ACC112 (cell line): ENCODE results near the gene LZTS3.

Experiments used
- H2AFZ ChIP-seq: fragments of 200-600 bp; sonication (generic); one replicate; pipeline ENCODE4 v1.6.0; 2017; ENCODE audit warnings: antibody characterized with exemption, low read length; ENCODE audit not compliant: unreplicated experiment
- H3K27ac ChIP-seq: fragments of 200-600 bp; sonication (generic); 2 replicates; pipeline ENCODE4 v1.5.1; 2014; ENCODE audit warnings: low read depth, mild to moderate bottlenecking, antibody characterized with exemption, low read length, moderate library complexity
- H3K27me3 ChIP-seq: fragments of 200-600 bp; sonication (generic); 2 replicates; pipeline ENCODE4 v1.6.1; 2014; ENCODE audit warnings: mild to moderate bottlenecking, antibody characterized with exemption, low read length, moderate library complexity, mixed read lengths; ENCODE audit not compliant: insufficient read depth
- H3K36me3 ChIP-seq: fragments of 200-600 bp; sonication (generic); 2 replicates; pipeline ENCODE4 v1.6.1; 2016; ENCODE audit warnings: mild to moderate bottlenecking, antibody characterized with exemption, low read length, moderate library complexity, mixed read lengths; ENCODE audit not compliant: insufficient read depth
- H3K4me1 ChIP-seq: fragments of 200-600 bp; sonication (generic); one replicate; pipeline ENCODE4 v1.6.1; 2016; ENCODE audit warnings: low read length, mixed read lengths; ENCODE audit not compliant: insufficient read depth, unreplicated experiment, control insufficient read depth
- H3K4me3 ChIP-seq: fragments of 200-600 bp; sonication (generic); 2 replicates; pipeline ENCODE4 v1.5.1; 2014; ENCODE audit warnings: mild to moderate bottlenecking, low read depth, low read length
- H3K79me2 ChIP-seq: fragments of 200-600 bp; sonication (generic); one replicate; pipeline ENCODE4 v1.6.0; 2016; ENCODE audit warnings: low read length; ENCODE audit not compliant: control insufficient read depth, unreplicated experiment, insufficient read depth

Gene LZTS3

GRCh38 chr20:3174442-3175261 is 1.3 kb upstream of the LZTS3 start:
- Histone ChIP-seq H3K27me3 (0 out of 2 replicates have a peak, but pooled peaks cover 5% of the 10 kb centered on the region), H3K4me1 (peaks cover 11% of the 10 kb centered on the region), H2AFZ (peak overlapping the region; percentile 32), H3K4me3 (peak overlapping the region; percentile 82), H3K27ac (no peak overlapping the region), H3K79me2 (no peaks in the 10 kb centered on the region), H3K36me3 (no peaks in the 10 kb centered on the region)

GRCh38 chr20:3173610-3174441 is 477 bp upstream of the LZTS3 start:
- Histone ChIP-seq H3K79me2 (no peaks in the 10 kb centered on the region), H3K27ac (no peak overlapping the region), H3K36me3 (no peaks in the 10 kb centered on the region), H3K4me3 (peak overlapping the region; percentile 82), H2AFZ (peak overlapping the region; percentile 32), H3K4me1 (peaks cover 11% of the 10 kb centered on the region), H3K27me3 (0 out of 2 replicates have a peak, but pooled peaks cover 5% of the 10 kb centered on the region)

DNA sequence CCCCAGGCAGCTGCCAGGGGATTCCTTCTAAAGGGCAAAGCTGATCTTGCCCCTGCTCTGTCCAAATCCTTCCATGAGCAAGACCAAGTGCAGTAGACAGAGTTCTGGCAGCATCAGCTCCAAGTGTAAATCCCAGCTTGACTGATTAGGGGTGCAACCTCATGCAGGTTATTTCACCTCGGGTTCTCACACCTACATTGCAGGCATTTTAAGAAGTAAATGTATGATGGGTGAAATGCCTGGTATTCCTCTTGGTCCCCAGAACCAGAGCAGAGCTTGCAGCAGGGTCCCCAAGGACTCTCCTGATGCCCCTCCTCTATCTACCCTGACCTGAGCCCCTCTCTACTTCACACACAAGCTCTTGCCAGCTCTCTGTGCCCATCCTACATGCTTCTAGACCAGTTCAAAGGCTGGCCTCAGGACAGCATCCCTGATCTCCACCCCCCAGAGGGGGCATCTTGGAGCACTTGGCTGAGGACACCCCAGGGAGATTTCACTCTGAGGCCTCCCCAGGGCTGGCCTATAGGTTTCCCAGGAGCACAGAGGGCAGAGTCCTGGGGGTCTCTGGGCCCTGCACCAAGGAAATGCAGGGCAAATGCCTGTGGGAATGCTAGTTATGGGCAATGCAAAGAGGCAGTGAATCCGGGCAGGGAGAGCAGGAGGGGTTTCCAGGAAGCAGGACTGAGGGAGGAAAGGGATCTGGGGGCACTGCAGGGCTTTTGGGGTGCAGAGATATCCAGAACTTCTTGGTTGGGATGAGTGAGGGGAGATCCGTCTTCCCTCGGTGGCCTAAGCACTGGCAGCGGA is 1.0 kb downstream of the LZTS3 start:
- Histone ChIP-seq H3K4me3 (peak overlapping the region; percentile 82; the same call in 1 of the 2 replicates), H3K27ac (no peak overlapping the region), H3K4me1 (peaks cover 11% of the 10 kb centered on the region), H2AFZ (no peak overlapping the region), H3K36me3 (no peaks in the 10 kb centered on the region), H3K27me3 (0 out of 2 replicates have a peak, but pooled peaks cover 5% of the 10 kb centered on the region), H3K79me2 (no peaks in the 10 kb centered on the region)

GRCh38 chr20:3171391-3172125 is 1.8 kb downstream of the LZTS3 start:
- H3K79me2 ChIP-seq = no peaks in the 10 kb centered on the region
- H3K27me3 ChIP-seq = 0 out of 2 replicates have a peak, but pooled peaks cover 5% of the 10 kb centered on the region

GRCh38 chr20:3168829-3169590 is 4.3 kb downstream of the LZTS3 start:
- H3K27ac ChIP-seq = no peak overlapping the region
- H2AFZ ChIP-seq = no peak overlapping the region
- no peaks in the 10 kb centered on the region for H3K79me2 ChIP-seq
- H3K4me3 ChIP-seq = no peak overlapping the region
- no peaks in the 10 kb centered on the region for H3K36me3 ChIP-seq
- H3K4me1 ChIP-seq = no peaks in the 10 kb centered on the region
- H3K27me3 ChIP-seq = 0 out of 2 replicates have a peak, but pooled peaks cover 5% of the 10 kb centered on the region

More at GRCh38 chr20:3171391-3172125, 1.8 kb downstream of the LZTS3 start:
- Histone ChIP-seq H3K27ac (no peak overlapping the region), H2AFZ (no peak overlapping the region), H3K4me1 (peaks cover 11% of the 10 kb centered on the region), H3K4me3 (no peak overlapping the region), H3K36me3 (no peaks in the 10 kb centered on the region)

GRCh38 chr20:3168079-3168828 is 5.1 kb downstream of the LZTS3 start:
- 0 out of 2 replicates have a peak, but pooled peaks cover 5% of the 10 kb centered on the region for H3K27me3 ChIP-seq
- no peaks in the 10 kb centered on the region for H3K79me2 ChIP-seq
- H3K36me3 ChIP-seq = no peaks in the 10 kb centered on the region
- no peak overlapping the region for H2AFZ ChIP-seq
- H3K27ac ChIP-seq = no peak overlapping the region
- no peaks in the 10 kb centered on the region for H3K4me1 ChIP-seq
- no peak overlapping the region for H3K4me3 ChIP-seq

DNA sequence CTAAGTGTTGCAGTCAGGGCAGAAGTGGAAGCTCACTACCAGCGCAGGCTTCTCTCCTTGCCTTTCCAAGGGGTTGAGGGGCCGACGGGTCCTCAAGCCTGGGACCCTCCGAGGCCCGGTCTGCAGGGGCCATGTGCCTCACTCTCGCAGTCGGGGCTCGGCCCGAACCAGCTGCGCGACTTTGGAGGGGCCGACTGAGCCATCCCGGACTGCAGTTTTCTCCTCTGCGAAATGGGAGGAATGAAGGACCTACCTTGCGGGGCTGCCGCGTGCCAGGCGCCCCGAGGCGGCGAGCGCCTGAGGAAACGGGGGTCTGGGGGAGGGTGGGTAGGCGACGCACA is 5.6 kb downstream of the LZTS3 start:
- Histone ChIP-seq H3K79me2 (no peaks in the 10 kb centered on the region), H3K4me3 (no peak overlapping the region), H2AFZ (no peak overlapping the region), H3K27me3 (0 out of 2 replicates have a peak, but pooled peaks cover 5% of the 10 kb centered on the region), H3K4me1 (no peaks in the 10 kb centered on the region), H3K36me3 (no peaks in the 10 kb centered on the region), H3K27ac (no peak overlapping the region)

- Histone ChIP-seq H3K27ac (no peak overlapping the region), H3K27me3 (no peaks in the 10 kb centered on the region), H3K79me2 (no peaks in the 10 kb centered on the region), H3K36me3 (no peaks in the 10 kb centered on the region), H3K4me1 (no peaks in the 10 kb centered on the region), H3K4me3 (no peak overlapping the region), H2AFZ (no peak overlapping the region)
These were observed 6.4 kb downstream of the LZTS3 start for GRCh38 chr20:3166913-3167342.

- H3K27ac ChIP-seq = no peak overlapping the region
- H3K79me2 ChIP-seq = no peaks in the 10 kb centered on the region
- H3K36me3 ChIP-seq = no peaks in the 10 kb centered on the region
- H3K27me3 ChIP-seq = no peaks in the 10 kb centered on the region
- H3K4me3 ChIP-seq = no peak overlapping the region
- no peaks in the 10 kb centered on the region for H3K4me1 ChIP-seq
- no peak overlapping the region for H2AFZ ChIP-seq
These were observed 6.9 kb downstream of the LZTS3 start for GRCh38 chr20:3166338-3166912.
